HEK293 (cell line): Measurements from ENCODE around the gene CTXN3.

Experiments
- CTCF ChIA-PET: fragments of 350-600 bp; formaldehyde crosslinking; extraction: SDS; loops from one replicate; lab custom pipeline; 2021; ENCODE audit warnings: antibody characterized with exemption; lab: Yijun Ruan, JAX
- POLR2A ChIA-PET: fragments of 300-600 bp; formaldehyde crosslinking; extraction: SDS; loops from one replicate; lab custom pipeline; 2020; ENCODE audit warnings: antibody characterized with exemption, inconsistent platforms; lab: Yijun Ruan, JAX
- H3K27ac ChIP-seq: fragments of 200-500 bp; sonication (Bioruptor generic); 2 replicates; pipeline ENCODE4 v1.5.1; 2014; ENCODE audit warnings: low read depth, low read length, control low read depth, inconsistent platforms; ENCODE audit errors: extremely low read depth
- H3K36me3 ChIP-seq, 2 experiments: fragments of 200-500 bp in 1 of 2; sonication (Bioruptor generic) in 1 of 2; 1 replicate in 1 of 2; 2 replicates in 1 of 2; pipeline ENCODE4 v1.5.1; 2014 to 2017; ENCODE audit warnings: inconsistent platforms in 2 of 2, low read length in 2 of 2; ENCODE audit not compliant: control insufficient read depth in 2 of 2, insufficient read depth in 1 of 2
- H3K4me1 ChIP-seq: fragments of 200-500 bp; sonication (Bioruptor generic); 2 replicates; pipeline ENCODE4 v1.5.1; 2014; ENCODE audit warnings: mild to moderate bottlenecking, low read length, inconsistent platforms; ENCODE audit not compliant: control insufficient read depth, insufficient read depth
- H3K4me3 ChIP-seq: 2 replicates; pipeline ENCODE4 v1.5.1; 2011; ENCODE audit warnings: low read depth, mild to moderate bottlenecking, control low read depth, low read length, moderate library complexity
- H3K9me3 ChIP-seq: fragments of 200-500 bp; sonication (Bioruptor generic); 2 replicates; pipeline ENCODE4 v1.5.1; 2014; ENCODE audit warnings: low read depth, low read length, inconsistent platforms; ENCODE audit not compliant: control insufficient read depth, insufficient read depth
- BCL11B ChIP-seq: fragments of 450-650 bp; formaldehyde crosslinking; IDR thresholded peaks from 2 replicates; pipeline ENCODE4 v1.5.1; 2016; ENCODE audit warnings: low read depth, missing biosample characterization, missing genetic modification characterization
- GLI2 ChIP-seq: fragments of 450-650 bp; formaldehyde crosslinking; IDR thresholded peaks from 2 replicates; pipeline ENCODE4; 2017; ENCODE audit warnings: missing biosample characterization, missing genetic modification characterization, low read depth, borderline replicate concordance
- HOXC10 ChIP-seq: sonication (generic); formaldehyde crosslinking; IDR thresholded peaks from 2 replicates; pipeline ENCODE4 v1.8.1; 2023; ENCODE audit warnings: mild to moderate bottlenecking, missing genetic modification reagents
- KLF10 ChIP-seq: fragments of 450-650 bp; IDR thresholded peaks from 2 replicates; pipeline ENCODE4 v1.5.1; 2018; ENCODE audit warnings: missing biosample characterization, mild to moderate bottlenecking, missing genetic modification characterization
- REPIN1 ChIP-seq: fragments of 450-650 bp; formaldehyde crosslinking; IDR thresholded peaks from 2 replicates; pipeline ENCODE4 v1.5.1; 2017; ENCODE audit warnings: missing biosample characterization, missing genetic modification characterization, low read depth
- TSHZ1 ChIP-seq: fragments of 450-650 bp; formaldehyde crosslinking; IDR thresholded peaks from 2 replicates; pipeline ENCODE4 v1.5.1; 2016; ENCODE audit warnings: missing biosample characterization, missing genetic modification characterization, borderline replicate concordance
- ZBTB26 ChIP-seq: fragments of 450-650 bp; formaldehyde crosslinking; optimal IDR thresholded peaks from 2 replicates; pipeline ENCODE3; 2016; ENCODE audit warnings: missing biosample characterization, mild to moderate bottlenecking, missing genetic modification characterization
- ZFHX2 ChIP-seq: fragments of 450-650 bp; formaldehyde crosslinking; conservative IDR thresholded peaks from 2 replicates; pipeline ENCODE4 v1.5.1; 2016; ENCODE audit warnings: missing biosample characterization, missing genetic modification characterization
- ZNF10 ChIP-seq: fragments of 450-650 bp; formaldehyde crosslinking; IDR thresholded peaks from 2 replicates; pipeline ENCODE4 v1.5.1; 2017; ENCODE audit warnings: missing biosample characterization, missing genetic modification characterization
- ZNF19 ChIP-seq: fragments of 450-650 bp; formaldehyde crosslinking; IDR thresholded peaks from 2 replicates; pipeline ENCODE4; 2016; ENCODE audit warnings: missing biosample characterization, missing genetic modification characterization, low read depth
- ZNF239 ChIP-seq: fragments of 450-650 bp; formaldehyde crosslinking; IDR thresholded peaks from 2 replicates; pipeline ENCODE4 v1.5.1; 2016; ENCODE audit warnings: missing biosample characterization, missing genetic modification characterization
- ZNF280C ChIP-seq: fragments of 450-650 bp; formaldehyde crosslinking; IDR thresholded peaks from 2 replicates; pipeline ENCODE4 v1.5.1; 2016; ENCODE audit warnings: missing biosample characterization, missing genetic modification characterization
- ZNF292 ChIP-seq: fragments of 450-650 bp; formaldehyde crosslinking; IDR thresholded peaks from 2 replicates; pipeline ENCODE4 v1.5.1; 2016; ENCODE audit warnings: low read depth, missing biosample characterization, missing genetic modification characterization, borderline replicate concordance
- ZNF324 ChIP-seq: fragments of 450-650 bp; formaldehyde crosslinking; IDR thresholded peaks from 2 replicates; pipeline ENCODE4 v1.5.1; 2016; ENCODE audit warnings: missing biosample characterization, missing genetic modification characterization
- ZNF362 ChIP-seq: fragments of 450-650 bp; formaldehyde crosslinking; IDR thresholded peaks from 2 replicates; pipeline ENCODE4 v1.5.1; 2016; ENCODE audit warnings: missing biosample characterization, missing genetic modification characterization
- ZNF449 ChIP-seq: fragments of 450-650 bp; formaldehyde crosslinking; IDR thresholded peaks from 2 replicates; pipeline ENCODE4 v1.5.1; 2017; ENCODE audit warnings: missing biosample characterization, mild to moderate bottlenecking, missing genetic modification characterization, moderate library complexity
- ZNF488 ChIP-seq: fragments of 450-650 bp; formaldehyde crosslinking; IDR thresholded peaks from 2 replicates; pipeline ENCODE4 v1.5.1; 2016; ENCODE audit warnings: missing biosample characterization, missing genetic modification characterization
- ZNF621 ChIP-seq: fragments of 450-650 bp; formaldehyde crosslinking; IDR thresholded peaks from 2 replicates; pipeline ENCODE4 v1.5.1; 2017; ENCODE audit warnings: missing biosample characterization, missing genetic modification characterization
- ZNF629 ChIP-seq: fragments of 450-650 bp; formaldehyde crosslinking; IDR thresholded peaks from 2 replicates; pipeline ENCODE4 v1.5.1; 2017; ENCODE audit warnings: missing biosample characterization, missing genetic modification characterization
- ZNF76 ChIP-seq: fragments of 450-650 bp; formaldehyde crosslinking; IDR thresholded peaks from 2 replicates; pipeline ENCODE4; 2016; ENCODE audit warnings: low read depth, missing biosample characterization, missing genetic modification characterization, borderline replicate concordance
- ZNF768 ChIP-seq: fragments of 450-650 bp; formaldehyde crosslinking; IDR thresholded peaks from 2 replicates; pipeline ENCODE4 v1.5.1; 2018; ENCODE audit warnings: missing biosample characterization, mild to moderate bottlenecking, missing genetic modification characterization
- ZNF785 ChIP-seq: fragments of 450-650 bp; formaldehyde crosslinking; IDR thresholded peaks from 2 replicates; pipeline ENCODE4 v1.5.1; 2016; ENCODE audit warnings: missing biosample characterization, missing genetic modification characterization
- ZSCAN4 ChIP-seq: fragments of 450-650 bp; formaldehyde crosslinking; IDR thresholded peaks from 2 replicates; pipeline ENCODE4 v1.5.1; 2017; ENCODE audit warnings: missing biosample characterization, missing genetic modification characterization

Gene CTXN3

GRCh38 chr5:127634007-127634406 lies 14.9 kb upstream of the CTXN3 start:
- H3K9me3 ChIP-seq: no peaks in the 10 kb centered on the region
- H3K4me1 ChIP-seq: no peaks in the 10 kb centered on the region
- ChIA-PET POLR2A (no interaction called here), CTCF (no interaction called here)
- H3K36me3 ChIP-seq: no peaks in the 10 kb centered on the region
- TF ChIP-seq ZFHX2 (tag by site-specific recombination) (no peak), ZNF324 (tag by site-specific recombination) (no peak), ZNF488 (tag by site-specific recombination) (no peak), ZNF768 (tag by site-specific recombination) (no peak), ZNF629 (tag by site-specific recombination) (no peak), ZNF362 (tag by site-specific recombination) (no peak)
- no peak overlapping the region for H3K4me3 ChIP-seq
- H3K27ac ChIP-seq: no peak overlapping the region

- Histone ChIP-seq H3K4me3 (no peak overlapping the region), H3K36me3 (no peaks in the 10 kb centered on the region), H3K9me3 (no peaks in the 10 kb centered on the region), H3K4me1 (peaks cover 2% of the 10 kb centered on the region; the same call in 1 of the 2 replicates), H3K27ac (no peak overlapping the region)
- ChIA-PET POLR2A (no interaction called here), CTCF (no interaction called here)
- TF ChIP-seq ZSCAN4 (tag by site-specific recombination): no peak
- no peak for TF ChIP-seq ZNF76
- TF ChIP-seq ZNF280C (tag by site-specific recombination): no peak
- no peak for TF ChIP-seq HOXC10 (CRISPR knock-in tag)
- TF ChIP-seq ZNF292 (tag by site-specific recombination): no peak
- no peak for TF ChIP-seq TSHZ1
- TF ChIP-seq ZNF449: no peak
- TF ChIP-seq ZNF10: no peak
- no peak for TF ChIP-seq GLI2 (tag by site-specific recombination)
- no peak for TF ChIP-seq ZBTB26 (tag by site-specific recombination)
- no peak for TF ChIP-seq BCL11B (tag by site-specific recombination)
- no peak for TF ChIP-seq KLF10
- TF ChIP-seq ZNF621: no peak
- TF ChIP-seq ZNF785 (tag by site-specific recombination): no peak
- TF ChIP-seq ZNF239: no peak
- TF ChIP-seq ZNF19: no peak
- TF ChIP-seq REPIN1 (tag by site-specific recombination): no peak
Observed at GRCh38 chr5:127639828-127640227, 9.1 kb upstream of the CTXN3 start.
